ENCODE results near the gene LHFPL2.
"Not testable (repeated sequence)": the region's sequence is repeated elsewhere in the genome, so short reads cannot be mapped to it uniquely, and the experiment has no call there.

The LHFPL2 gene

DNA sequence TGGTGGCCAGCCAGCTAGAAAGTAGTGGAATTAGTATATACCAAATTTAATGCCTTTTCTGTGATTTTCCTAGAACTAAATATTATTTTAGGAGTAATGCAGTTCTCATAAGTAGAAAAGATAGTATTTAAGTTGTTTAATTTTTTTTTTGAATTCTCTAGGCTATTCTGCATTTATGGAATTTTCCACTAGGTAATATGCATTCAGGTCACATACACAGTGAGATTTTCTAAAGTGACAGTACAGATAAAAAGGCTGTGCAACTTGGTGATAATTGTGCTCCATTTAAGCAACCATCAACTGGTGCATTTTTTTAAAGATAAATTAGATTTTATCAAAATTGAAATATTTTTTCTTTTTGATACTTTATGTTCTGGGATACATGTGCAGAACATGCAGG is 176.7 kb downstream of the LHFPL2 start:
- no peak overlapping the region for H3K4me3 ChIP-seq (replicated peaks; ENCODE audit: low read depth, low read length)
- no peak for DNase-seq (ENCODE audit: low read depth)
- TF ChIP-seq, protein P1, sequence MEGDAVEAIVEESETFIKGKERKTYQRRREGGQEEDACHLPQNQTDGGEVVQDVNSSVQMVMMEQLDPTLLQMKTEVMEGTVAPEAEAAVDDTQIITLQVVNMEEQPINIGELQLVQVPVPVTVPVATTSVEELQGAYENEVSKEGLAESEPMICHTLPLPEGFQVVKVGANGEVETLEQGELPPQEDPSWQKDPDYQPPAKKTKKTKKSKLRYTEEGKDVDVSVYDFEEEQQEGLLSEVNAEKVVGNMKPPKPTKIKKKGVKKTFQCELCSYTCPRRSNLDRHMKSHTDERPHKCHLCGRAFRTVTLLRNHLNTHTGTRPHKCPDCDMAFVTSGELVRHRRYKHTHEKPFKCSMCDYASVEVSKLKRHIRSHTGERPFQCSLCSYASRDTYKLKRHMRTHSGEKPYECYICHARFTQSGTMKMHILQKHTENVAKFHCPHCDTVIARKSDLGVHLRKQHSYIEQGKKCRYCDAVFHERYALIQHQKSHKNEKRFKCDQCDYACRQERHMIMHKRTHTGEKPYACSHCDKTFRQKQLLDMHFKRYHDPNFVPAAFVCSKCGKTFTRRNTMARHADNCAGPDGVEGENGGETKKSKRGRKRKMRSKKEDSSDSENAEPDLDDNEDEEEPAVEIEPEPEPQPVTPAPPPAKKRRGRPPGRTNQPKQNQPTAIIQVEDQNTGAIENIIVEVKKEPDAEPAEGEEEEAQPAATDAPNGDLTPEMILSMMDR (IDR thresholded peaks at IDR 0.05; ENCODE audit: low read length, missing control alignments), result no peak

DNA sequence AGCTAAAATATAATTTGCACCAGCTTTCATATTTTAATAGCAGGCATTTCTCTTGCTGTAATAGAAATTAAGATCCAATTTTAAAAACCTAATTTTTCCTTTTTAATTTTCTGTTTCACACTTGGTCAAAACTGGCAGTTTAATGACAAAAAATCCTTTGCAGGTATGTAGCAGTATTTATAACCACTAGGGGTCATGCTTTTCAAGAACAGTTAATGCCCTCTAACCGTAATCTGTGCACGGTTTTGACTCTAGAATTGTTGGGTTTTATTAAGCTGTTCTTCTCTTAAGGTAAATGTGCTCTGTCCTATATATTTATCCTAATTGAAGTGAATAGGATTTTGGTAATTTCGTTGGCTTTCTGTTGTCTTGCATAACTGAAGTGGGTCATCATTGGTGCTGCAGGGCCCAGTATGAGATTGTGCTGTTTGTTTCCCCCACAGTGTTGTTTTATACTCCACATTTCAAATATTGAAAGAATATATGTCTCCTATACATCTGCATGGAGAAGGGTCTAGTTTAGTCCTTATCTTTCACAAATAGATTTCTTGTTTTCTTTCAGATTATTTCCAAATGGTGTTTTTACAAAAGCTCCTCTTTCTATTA is 180.7 kb downstream of the LHFPL2 start:
- no peak overlapping the region for H3K4me3 ChIP-seq (replicated peaks; ENCODE audit: low read depth, low read length)
- DNase-seq (ENCODE audit: low read depth), result peak; percentile 78
- TF ChIP-seq, protein P1 (IDR thresholded peaks at IDR 0.05; ENCODE audit: low read length, missing control alignments), result peak; percentile 75

DNA sequence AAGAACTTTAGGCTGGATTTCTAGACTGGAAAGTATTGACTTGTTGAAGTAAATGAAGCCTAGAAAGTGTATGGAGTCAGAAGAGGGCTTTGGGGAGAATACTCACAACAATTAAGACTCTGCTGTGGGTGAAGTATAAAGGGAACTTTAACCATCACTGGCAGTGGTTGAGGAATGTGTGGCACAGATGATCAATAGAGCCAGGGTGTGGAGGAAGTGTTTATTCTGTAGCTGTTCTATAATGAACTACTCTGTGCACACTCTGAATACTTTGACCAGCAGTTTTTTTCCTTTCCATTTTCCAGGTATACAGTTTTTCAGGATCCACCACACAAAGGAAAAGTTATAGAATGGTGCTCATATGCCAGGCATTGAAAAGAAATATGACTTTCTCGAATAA is 181.4 kb downstream of the LHFPL2 start:
- TF ChIP-seq, protein P1 (IDR thresholded peaks at IDR 0.05; ENCODE audit: low read length, missing control alignments), result no peak
- H3K4me3 ChIP-seq (replicated peaks; ENCODE audit: low read depth, low read length), result no peak overlapping the region
- DNase-seq (ENCODE audit: low read depth), result no peak

DNA sequence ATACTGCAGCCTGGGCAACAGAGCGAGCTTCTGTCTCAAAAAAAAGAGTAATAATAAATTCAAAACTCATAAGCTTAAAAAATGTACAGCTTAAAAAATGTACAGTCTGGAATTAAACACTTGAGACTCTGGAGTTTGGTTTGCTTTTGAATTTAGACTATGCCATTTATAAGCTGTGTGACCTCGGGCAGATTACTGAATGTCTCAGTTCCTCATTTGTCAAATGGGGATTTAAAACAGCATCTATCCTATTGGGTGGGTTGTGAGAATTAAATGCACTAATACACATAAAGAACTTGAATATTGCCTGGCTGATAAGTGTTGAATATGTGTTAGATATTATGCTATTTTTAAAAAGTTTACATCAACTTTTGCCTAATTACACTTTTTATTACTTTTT is 189.7 kb downstream of the LHFPL2 start:
- no peak for DNase-seq (ENCODE audit: low read depth)
- H3K4me3 ChIP-seq (replicated peaks; ENCODE audit: low read depth, low read length), result no peak overlapping the region
- TF ChIP-seq, protein P1 (IDR thresholded peaks at IDR 0.05; ENCODE audit: low read length, missing control alignments), result no peak

DNA sequence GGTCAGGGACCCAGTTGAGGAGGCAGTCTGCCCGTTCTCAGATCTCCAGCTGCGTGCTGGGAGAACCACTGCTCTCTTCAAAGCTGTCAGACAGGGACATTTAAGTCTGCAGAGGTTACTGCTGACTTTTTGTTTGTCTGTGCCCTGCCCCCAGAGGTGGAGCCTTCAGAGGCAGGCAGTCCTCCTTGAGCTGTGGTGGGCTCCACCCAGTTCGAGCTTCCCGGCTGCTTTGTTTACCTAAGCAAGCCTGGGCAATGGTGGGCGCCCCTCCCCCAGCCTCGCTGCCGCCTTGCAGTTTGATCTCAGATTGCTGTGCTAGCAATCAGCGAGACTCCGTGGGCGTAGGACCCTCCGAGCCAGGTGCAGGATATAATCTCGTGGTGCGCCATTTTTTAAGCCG is 191.1 kb downstream of the LHFPL2 start:
- not testable (repeated sequence) for H3K4me3 ChIP-seq (replicated peaks; ENCODE audit: low read depth, low read length); DNase-seq (ENCODE audit: low read depth)

DNA sequence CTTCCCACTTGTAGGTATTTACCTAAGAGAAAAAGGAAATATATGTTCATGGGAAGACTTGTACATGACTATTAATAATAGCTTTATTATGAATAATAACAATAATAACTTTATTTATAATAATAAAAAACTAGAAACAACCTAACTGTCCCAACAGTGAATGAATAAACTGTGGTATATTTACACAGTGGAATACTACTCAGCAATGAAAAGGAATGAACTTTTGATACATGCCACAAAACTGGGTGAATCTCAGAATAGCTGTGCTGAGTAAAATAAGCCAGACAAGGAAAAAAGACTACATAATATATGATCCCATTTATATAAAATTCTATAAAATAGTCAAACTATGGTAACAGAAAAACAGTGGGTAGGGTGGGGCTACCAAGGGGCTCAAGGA is 199.5 kb downstream of the LHFPL2 start:
- no peak overlapping the region for H3K4me3 ChIP-seq (replicated peaks; ENCODE audit: low read depth, low read length)
- no peak for DNase-seq (ENCODE audit: low read depth)
- TF ChIP-seq, protein P1 (IDR thresholded peaks at IDR 0.05; ENCODE audit: low read length, missing control alignments), result no peak

DNA sequence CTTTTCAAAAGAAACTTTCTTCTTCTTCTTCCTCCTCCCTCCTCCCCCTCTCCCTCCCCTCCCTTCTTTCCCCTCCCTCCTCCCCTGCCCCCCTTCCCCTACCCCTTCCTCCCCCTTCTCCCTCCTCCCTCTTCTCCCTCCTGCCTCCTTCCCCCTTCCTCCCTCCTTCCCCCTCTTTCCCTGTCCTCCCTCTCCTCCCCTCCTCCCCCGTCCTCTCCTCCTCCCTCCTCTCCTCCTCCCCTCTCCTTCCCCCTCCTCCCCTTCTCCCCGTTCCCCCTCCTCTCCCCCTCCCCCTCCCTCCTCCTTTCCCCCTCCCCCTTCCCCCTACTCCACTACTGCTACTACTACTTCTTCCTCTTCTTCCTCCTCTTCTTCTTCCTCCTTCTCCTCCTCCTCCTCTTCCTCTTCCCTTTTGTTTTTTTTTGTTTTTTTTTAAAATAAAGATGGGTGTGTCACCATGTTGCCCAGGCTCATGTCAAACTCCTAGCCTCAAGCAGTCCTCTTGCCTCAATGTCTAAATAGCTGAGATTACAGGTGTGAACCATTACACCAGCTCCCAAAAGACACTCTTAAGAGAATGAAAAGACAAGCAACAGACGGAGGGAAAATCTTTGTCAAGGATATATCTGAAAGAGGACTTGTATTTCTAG is 200.7 kb downstream of the LHFPL2 start:
- no peak overlapping the region for H3K4me3 ChIP-seq (replicated peaks; ENCODE audit: low read depth, low read length)
- TF ChIP-seq, protein P1 (IDR thresholded peaks at IDR 0.05; ENCODE audit: low read length, missing control alignments), result no peak
- no peak for DNase-seq (ENCODE audit: low read depth)

Measured in fibroblast of pulmonary artery (primary cell).